Mesothelial cell of epicardium (in vitro differentiated cells): ENCODE results near the gene PEX5. TPM values are rescaled to one million over a fixed set of nuclear protein-coding genes. Genes with fewer than 3 reads are reported as not detected.

Experiments used
- DNase-seq, 2 experiments: peaks; one replicate each; pipeline ENCODE4 v3.0.0; 2021; ENCODE audit warnings: low spot score in 2 of 2; ENCODE audit not compliant: unreplicated experiment in 2 of 2
- H3K27ac Mint-ChIP-seq: 2 replicates; pipeline ENCODE4 v1.8.0; 2021; ENCODE audit warnings: mixed read lengths
- H3K27me3 Mint-ChIP-seq: 2 replicates; pipeline ENCODE4 v1.8.0; 2021; ENCODE audit warnings: low read depth, mixed read lengths
- H3K36me3 Mint-ChIP-seq: 2 replicates; pipeline ENCODE4 v1.8.0; 2021; ENCODE audit warnings: mixed read lengths
- H3K4me1 Mint-ChIP-seq: 2 replicates; pipeline ENCODE4 v1.8.0; 2021; ENCODE audit warnings: mixed read lengths
- H3K4me3 Mint-ChIP-seq: 2 replicates; pipeline ENCODE4 v1.8.0; 2021; ENCODE audit warnings: mild to moderate bottlenecking, moderate library complexity, mixed read lengths
- H3K9me3 Mint-ChIP-seq: 2 replicates; pipeline ENCODE4 v1.8.0; 2021; ENCODE audit warnings: mixed read lengths
- total RNA-seq: library from RNA; stranded (reverse); gene quantifications from 3 replicates; pipeline ENCODE4 v1.2.1, GENCODE V29; 2021
- TF ChIP-seq, protein P1 (sequence below): fragments of 200-600 bp; sonication (generic); IDR thresholded peaks from one replicate; pipeline ENCODE4 v1.5.0; 2021; ENCODE audit warnings: antibody characterized with exemption; ENCODE audit not compliant: unreplicated experiment

PEX5 gene
- total RNA-seq, 1 donor from 2014 or later: 50.4 TPM

DNA sequence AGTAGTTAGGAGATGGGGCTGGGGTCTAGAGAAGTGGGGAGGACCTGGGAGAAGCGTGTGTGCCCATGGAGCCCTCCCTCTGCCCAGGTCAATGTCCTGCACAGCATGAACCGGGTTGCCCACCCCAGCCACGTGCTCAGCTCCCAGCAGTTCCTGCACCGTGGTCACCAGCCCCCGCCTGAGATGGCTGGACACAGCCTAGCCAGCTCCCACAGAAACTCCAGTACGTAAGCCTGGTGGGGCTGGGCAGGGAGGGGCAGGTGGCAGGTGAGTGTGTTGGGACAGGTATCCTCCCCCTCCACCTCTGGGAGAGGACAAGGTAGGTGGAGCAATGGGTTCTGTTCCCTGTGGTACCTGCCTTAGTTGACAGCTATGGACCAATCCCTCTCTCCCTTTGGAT lies 38.6 kb upstream of the PEX5 start:
- no peaks in the 10 kb centered on the region for H3K27me3 Mint-ChIP-seq
- no peak for DNase-seq
- no peak overlapping the region for H3K4me3 Mint-ChIP-seq
- H3K9me3 Mint-ChIP-seq: no peaks in the 10 kb centered on the region
- no peak overlapping the region for H3K27ac Mint-ChIP-seq
- peaks cover 18% of the 10 kb centered on the region for H3K4me1 Mint-ChIP-seq
- H3K36me3 Mint-ChIP-seq: peaks cover 34% of the 10 kb centered on the region
- TF ChIP-seq, protein P1, sequence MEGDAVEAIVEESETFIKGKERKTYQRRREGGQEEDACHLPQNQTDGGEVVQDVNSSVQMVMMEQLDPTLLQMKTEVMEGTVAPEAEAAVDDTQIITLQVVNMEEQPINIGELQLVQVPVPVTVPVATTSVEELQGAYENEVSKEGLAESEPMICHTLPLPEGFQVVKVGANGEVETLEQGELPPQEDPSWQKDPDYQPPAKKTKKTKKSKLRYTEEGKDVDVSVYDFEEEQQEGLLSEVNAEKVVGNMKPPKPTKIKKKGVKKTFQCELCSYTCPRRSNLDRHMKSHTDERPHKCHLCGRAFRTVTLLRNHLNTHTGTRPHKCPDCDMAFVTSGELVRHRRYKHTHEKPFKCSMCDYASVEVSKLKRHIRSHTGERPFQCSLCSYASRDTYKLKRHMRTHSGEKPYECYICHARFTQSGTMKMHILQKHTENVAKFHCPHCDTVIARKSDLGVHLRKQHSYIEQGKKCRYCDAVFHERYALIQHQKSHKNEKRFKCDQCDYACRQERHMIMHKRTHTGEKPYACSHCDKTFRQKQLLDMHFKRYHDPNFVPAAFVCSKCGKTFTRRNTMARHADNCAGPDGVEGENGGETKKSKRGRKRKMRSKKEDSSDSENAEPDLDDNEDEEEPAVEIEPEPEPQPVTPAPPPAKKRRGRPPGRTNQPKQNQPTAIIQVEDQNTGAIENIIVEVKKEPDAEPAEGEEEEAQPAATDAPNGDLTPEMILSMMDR: no peak

DNA sequence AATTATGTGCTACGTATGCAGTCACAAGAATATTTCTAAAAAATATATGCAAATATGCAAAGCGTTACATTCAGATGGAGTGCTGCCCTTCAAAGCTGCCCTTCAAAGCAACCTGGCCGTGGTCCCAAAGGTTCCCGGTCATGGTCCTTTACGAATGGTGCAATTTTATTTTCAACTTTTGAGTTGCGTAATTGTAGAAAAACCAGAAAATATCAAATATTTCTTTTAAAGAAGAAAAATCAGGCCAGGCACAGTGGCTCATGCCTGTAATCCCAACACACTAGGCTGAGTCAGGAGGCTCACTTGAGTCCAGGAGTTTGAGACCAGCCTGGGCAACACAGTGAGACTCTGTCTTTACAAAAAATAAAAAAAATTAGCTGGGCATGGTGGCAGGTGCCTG lies 38.0 kb upstream of the PEX5 start:
- no peaks in the 10 kb centered on the region for H3K27me3 Mint-ChIP-seq
- H3K9me3 Mint-ChIP-seq: no peaks in the 10 kb centered on the region
- peaks cover 24% of the 10 kb centered on the region for H3K4me1 Mint-ChIP-seq
- H3K4me3 Mint-ChIP-seq: no peak overlapping the region
- peaks cover 30% of the 10 kb centered on the region for H3K36me3 Mint-ChIP-seq
- no peak for DNase-seq
- TF ChIP-seq, protein P1: no peak
- H3K27ac Mint-ChIP-seq: no peak overlapping the region

DNA sequence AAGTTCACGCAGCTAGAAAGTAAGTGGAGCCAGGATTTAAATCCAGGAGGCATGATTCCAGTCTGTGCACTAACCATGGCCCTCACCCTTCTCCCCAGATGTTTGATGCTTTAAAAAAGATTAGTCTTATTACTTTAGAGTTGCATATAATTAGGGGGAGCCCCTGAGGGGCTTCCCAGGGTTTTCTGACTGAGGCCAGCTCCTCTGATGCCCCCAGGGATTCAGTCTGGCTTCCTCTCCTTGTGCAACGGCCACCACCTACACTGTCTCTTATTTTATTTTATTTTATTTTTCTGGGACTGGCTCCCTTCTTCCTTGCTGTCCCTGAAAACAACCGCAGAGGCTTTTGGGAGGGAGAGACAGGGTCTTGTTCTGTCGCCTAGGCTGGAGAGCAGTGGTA lies 36.7 kb upstream of the PEX5 start:
- Mint-ChIP-seq H3K4me1 (peaks cover 24% of the 10 kb centered on the region), H3K27ac (no peak overlapping the region), H3K27me3 (no peaks in the 10 kb centered on the region), H3K9me3 (no peaks in the 10 kb centered on the region), H3K4me3 (no peak overlapping the region), H3K36me3 (peaks cover 29% of the 10 kb centered on the region)
- no peak for DNase-seq
- TF ChIP-seq, protein P1: no peak

DNA sequence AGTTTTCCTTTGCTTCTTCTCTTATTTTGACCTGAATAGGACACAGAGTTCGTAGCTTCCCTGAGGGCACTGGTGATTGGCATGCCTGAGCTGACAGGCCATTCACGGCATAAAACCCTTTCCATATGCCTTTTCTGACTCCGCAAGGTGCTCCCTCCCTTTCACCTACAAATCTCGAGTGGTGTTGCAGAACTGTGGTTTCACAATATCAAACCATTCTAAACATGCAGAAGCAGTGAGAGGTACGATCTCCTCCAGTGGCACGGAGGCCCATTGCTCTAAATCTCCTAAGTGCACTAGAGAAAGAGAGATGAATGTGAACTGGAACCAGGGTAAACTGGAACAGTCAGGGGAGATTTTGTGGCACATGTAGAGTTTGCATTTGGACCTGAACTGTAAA lies 35.4 kb upstream of the PEX5 start:
- Mint-ChIP-seq H3K4me1 (peaks cover 24% of the 10 kb centered on the region), H3K36me3 (peaks cover 20% of the 10 kb centered on the region), H3K9me3 (no peaks in the 10 kb centered on the region), H3K4me3 (no peak overlapping the region), H3K27me3 (no peaks in the 10 kb centered on the region), H3K27ac (no peak overlapping the region)
- TF ChIP-seq, protein P1: no peak
- DNase-seq: no peak

DNA sequence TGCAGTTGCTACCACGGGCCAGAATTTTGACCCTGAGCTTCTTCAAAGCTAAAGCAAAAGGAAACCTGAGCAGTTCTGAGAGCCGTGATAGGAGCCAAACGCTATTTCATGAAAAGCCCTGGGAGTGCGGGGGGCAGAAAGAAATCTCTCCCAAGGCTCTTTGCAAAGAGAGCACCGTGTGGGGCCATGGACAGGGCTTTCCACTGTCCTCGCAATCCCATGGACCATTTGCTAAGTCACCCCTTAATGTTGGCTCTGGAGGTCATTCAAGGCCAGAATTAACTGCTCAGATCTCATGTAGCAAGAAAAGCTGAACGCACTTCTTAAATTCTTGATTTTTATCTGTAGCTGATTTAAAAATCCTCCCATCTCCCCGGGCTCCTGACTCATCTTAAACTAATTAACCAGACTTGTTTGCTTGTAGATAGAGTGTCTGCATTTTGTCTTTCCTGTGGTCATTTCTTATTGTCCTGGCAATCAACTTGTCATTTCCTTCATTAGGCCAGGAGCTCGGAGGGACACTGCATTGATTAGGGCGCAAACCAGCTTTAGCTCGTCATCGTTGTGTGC lies 34.5 kb upstream of the PEX5 start:
- peaks cover 24% of the 10 kb centered on the region for H3K4me1 Mint-ChIP-seq

More for the DNA sequence above, 34.5 kb upstream of the PEX5 start:
- Mint-ChIP-seq H3K36me3 (peaks cover 14% of the 10 kb centered on the region), H3K27me3 (no peaks in the 10 kb centered on the region), H3K27ac (peak overlapping the region; percentile 29), H3K4me3 (no peak overlapping the region), H3K9me3 (no peaks in the 10 kb centered on the region)
- TF ChIP-seq, protein P1: no peak
- no peak for DNase-seq
